GM23338 (cell line): Measurements from ENCODE around the gene NFYB.

Experiments used
- NANOG ChIP-seq: IDR thresholded peaks from 2 replicates; pipeline ENCODE4 v1.6.1; 2016; ENCODE audit warnings: antibody characterized with exemption, borderline replicate concordance
- TF ChIP-seq, protein P1 (sequence below), 2 experiments: fragments of 200-600 bp in 1 of 2; sonication (generic) in 1 of 2; conservative IDR thresholded peaks; 2 replicates each; pipeline versions ENCODE4 v1.5.1 to v1.6.1; 2016 to 2017; ENCODE audit warnings: antibody characterized with exemption in 2 of 2, low read depth in 2 of 2, mild to moderate bottlenecking in 2 of 2, moderate library complexity in 1 of 2
- TF ChIP-seq, protein P2 (sequence below): IDR thresholded peaks from 2 replicates; pipeline ENCODE4 v1.6.1; 2016; ENCODE audit warnings: antibody characterized with exemption

DNA sequence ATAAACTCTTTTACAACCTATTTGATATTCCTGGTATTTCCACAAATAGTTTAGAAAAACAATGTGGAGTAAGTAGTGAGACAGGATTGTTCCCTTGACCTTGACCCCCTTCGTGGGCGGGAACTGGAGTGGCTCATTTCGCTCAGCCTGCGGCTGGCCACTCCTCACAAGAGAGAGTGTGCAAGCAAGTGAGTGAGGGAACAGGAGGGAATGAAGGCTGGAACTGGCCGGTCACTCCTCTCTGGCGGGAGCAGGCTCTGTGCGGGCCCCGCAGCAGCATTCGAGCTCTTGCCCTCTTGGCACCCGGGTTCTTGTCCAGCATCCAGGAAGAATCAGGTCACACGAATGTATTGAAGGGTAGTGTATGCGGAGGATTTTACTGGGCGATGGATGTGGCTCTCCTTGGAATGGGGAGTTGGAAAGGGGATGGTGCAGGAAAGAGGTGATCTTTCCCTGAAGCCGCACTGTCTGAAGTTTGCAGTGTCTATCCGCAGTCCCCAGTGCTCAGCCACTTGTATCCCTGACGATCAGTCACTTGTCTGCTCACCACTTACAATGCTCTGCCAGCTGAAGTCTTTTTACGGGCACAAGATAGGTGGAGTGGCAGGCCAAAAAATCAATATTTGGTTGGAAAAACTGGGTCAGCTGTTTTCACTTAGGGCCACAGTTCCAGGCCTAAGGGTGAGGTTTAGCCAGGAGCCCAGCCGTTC lies 49.6 kb upstream of the NFYB start:
- TF ChIP-seq NANOG = no peak
- TF ChIP-seq, protein P1, sequence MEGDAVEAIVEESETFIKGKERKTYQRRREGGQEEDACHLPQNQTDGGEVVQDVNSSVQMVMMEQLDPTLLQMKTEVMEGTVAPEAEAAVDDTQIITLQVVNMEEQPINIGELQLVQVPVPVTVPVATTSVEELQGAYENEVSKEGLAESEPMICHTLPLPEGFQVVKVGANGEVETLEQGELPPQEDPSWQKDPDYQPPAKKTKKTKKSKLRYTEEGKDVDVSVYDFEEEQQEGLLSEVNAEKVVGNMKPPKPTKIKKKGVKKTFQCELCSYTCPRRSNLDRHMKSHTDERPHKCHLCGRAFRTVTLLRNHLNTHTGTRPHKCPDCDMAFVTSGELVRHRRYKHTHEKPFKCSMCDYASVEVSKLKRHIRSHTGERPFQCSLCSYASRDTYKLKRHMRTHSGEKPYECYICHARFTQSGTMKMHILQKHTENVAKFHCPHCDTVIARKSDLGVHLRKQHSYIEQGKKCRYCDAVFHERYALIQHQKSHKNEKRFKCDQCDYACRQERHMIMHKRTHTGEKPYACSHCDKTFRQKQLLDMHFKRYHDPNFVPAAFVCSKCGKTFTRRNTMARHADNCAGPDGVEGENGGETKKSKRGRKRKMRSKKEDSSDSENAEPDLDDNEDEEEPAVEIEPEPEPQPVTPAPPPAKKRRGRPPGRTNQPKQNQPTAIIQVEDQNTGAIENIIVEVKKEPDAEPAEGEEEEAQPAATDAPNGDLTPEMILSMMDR (conservative IDR thresholded peaks at IDR 0.05; ENCODE audit: low read depth in 2 of 2) = no peak
- TF ChIP-seq, protein P2, sequence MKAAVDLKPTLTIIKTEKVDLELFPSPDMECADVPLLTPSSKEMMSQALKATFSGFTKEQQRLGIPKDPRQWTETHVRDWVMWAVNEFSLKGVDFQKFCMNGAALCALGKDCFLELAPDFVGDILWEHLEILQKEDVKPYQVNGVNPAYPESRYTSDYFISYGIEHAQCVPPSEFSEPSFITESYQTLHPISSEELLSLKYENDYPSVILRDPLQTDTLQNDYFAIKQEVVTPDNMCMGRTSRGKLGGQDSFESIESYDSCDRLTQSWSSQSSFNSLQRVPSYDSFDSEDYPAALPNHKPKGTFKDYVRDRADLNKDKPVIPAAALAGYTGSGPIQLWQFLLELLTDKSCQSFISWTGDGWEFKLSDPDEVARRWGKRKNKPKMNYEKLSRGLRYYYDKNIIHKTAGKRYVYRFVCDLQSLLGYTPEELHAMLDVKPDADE = no peak
